HepG2 (cell line): ENCODE data around the gene FARSB. TPM values are rescaled to one million over a fixed set of nuclear protein-coding genes. Genes with fewer than 3 reads are reported as not detected.

Experiments
- EP300 ChIP-seq, 3 experiments: sonication (generic) in 1 of 3; formaldehyde crosslinking in 1 of 3; IDR thresholded peaks; 2 replicates each; pipeline versions ENCODE4 v1.5.1 to v1.6.1; 2011 to 2020; ENCODE audit warnings: low read depth in 2 of 3, low read length in 2 of 3, borderline replicate concordance in 1 of 3, improper control_type of control experiment in 1 of 3, mild to moderate bottlenecking in 1 of 3, missing genetic modification reagents in 1 of 3, moderate library complexity in 1 of 3
- FOXA3 ChIP-seq: IDR thresholded peaks from 2 replicates; pipeline ENCODE4 v1.6.1; 2016; ENCODE audit warnings: missing genetic modification reagents, missing compliant biosample characterization
- KMT2B ChIP-seq: IDR thresholded peaks from 2 replicates; pipeline ENCODE4 v1.6.1; 2016; ENCODE audit warnings: missing genetic modification reagents, missing compliant biosample characterization
- MIER3 ChIP-seq: IDR thresholded peaks from 2 replicates; pipeline ENCODE4 v1.6.1; 2016; ENCODE audit warnings: missing compliant biosample characterization, borderline replicate concordance
- MLXIP ChIP-seq: sonication (generic); formaldehyde crosslinking; IDR thresholded peaks from 2 replicates; pipeline ENCODE4 v1.9.0; 2021; ENCODE audit warnings: missing genetic modification reagents, borderline replicate concordance
- NFIC ChIP-seq: IDR thresholded peaks from 2 replicates; pipeline ENCODE4 v1.6.1; 2012; ENCODE audit warnings: mild to moderate bottlenecking, low read length, inconsistent platforms
- PPARG ChIP-seq: conservative IDR thresholded peaks from 2 replicates; pipeline ENCODE4 v1.6.1; 2016; ENCODE audit warnings: missing biosample characterization, missing genetic modification reagents
- RFX5 ChIP-seq: IDR thresholded peaks from 2 replicates; pipeline ENCODE4 v1.6.1; 2011; ENCODE audit warnings: low read depth, low read length, improper control_type of control experiment
- SOX13 ChIP-seq, 3 experiments: fragments of 450-650 bp in 1 of 3; sonication (generic) in 1 of 3; formaldehyde crosslinking in 1 of 3; IDR thresholded peaks in 2 of 3; conservative IDR thresholded peaks in 1 of 3; 2 replicates each; pipeline versions ENCODE4 v1.5.0 to v1.6.1; 2016 to 2020; ENCODE audit warnings: antibody characterized with exemption in 1 of 3, mild to moderate bottlenecking in 1 of 3, missing compliant biosample characterization in 1 of 3, missing genetic modification reagents in 1 of 3, moderate library complexity in 1 of 3
- TEAD3 ChIP-seq: optimal IDR thresholded peaks from 2 replicates; pipeline ENCODE3; 2016; ENCODE audit warnings: borderline replicate concordance
- ZGPAT ChIP-seq: IDR thresholded peaks from 2 replicates; pipeline ENCODE4 v1.6.1; 2016; ENCODE audit warnings: mild to moderate bottlenecking
- ZNF546 ChIP-seq: sonication (generic); formaldehyde crosslinking; conservative IDR thresholded peaks from 2 replicates; pipeline ENCODE4 v1.8.1; 2023; ENCODE audit warnings: mild to moderate bottlenecking, missing genetic modification reagents
- ZNF652 ChIP-seq: IDR thresholded peaks from 2 replicates; pipeline ENCODE4 v1.6.1; 2016; ENCODE audit warnings: low read depth, borderline replicate concordance
- ZNF816 ChIP-seq: sonication (generic); formaldehyde crosslinking; IDR thresholded peaks from 2 replicates; pipeline ENCODE4 v1.8.0; 2022; ENCODE audit warnings: missing genetic modification reagents, mild to moderate bottlenecking, borderline replicate concordance
- polyA plus RNA-seq, 8 experiments: library from polyadenylated mRNA; depleted of rRNA in 3 of 8; stranded (reverse) in 7 of 8; unstranded in 1 of 8; fragments of >200 nt; fragmentation: Illumina TruSeq in 4 of 8; extraction: Trizol in 4 of 8; gene quantifications; 2 replicates each; pipeline versions ENCODE4 v1.2.1 to v1.2.3, GENCODE V29; 2011 to 2016; ENCODE audit warnings: low read depth in 4 of 8, missing spikeins in 1 of 8, mixed read lengths in 1 of 8; ENCODE audit not compliant: insufficient read depth in 1 of 8
- total RNA-seq, 5 experiments: library from RNA; depleted of rRNA; stranded (reverse); fragments of >200 nt; fragmentation: Illumina TruSeq; extraction: Trizol; gene quantifications; 2 replicates each; pipeline ENCODE4 v1.2.3, GENCODE V29; 2016; ENCODE audit warnings: low read depth in 1 of 5

FARSB gene
- total and polyA plus RNA-seq, 2 of the 13 experiments (the other 11 are each of a cell fraction or from before 2014, with no cell fraction given): 23.3 to 45.9 TPM

- no peak for TF ChIP-seq MLXIP (CRISPR knock-in tag)
- peak; percentile 18; the same call in 1 of the 2 replicates for TF ChIP-seq ZNF816 (CRISPR knock-in tag)
- TF ChIP-seq PPARG (CRISPR knock-in tag): 0 out of 2 replicates have a peak, but pooled peaks have one; percentile 10
- TF ChIP-seq TEAD3: peak; percentile 25
- TF ChIP-seq RFX5: no peak
- TF ChIP-seq SOX13 (IDR thresholded peaks at IDR 0.05): no peak
- TF ChIP-seq SOX13 (CRISPR knock-in tag; conservative IDR thresholded peaks at IDR 0.05 in 1 of 2, IDR thresholded peaks at IDR 0.05 in 1 of 2): peak in 1 of 2 experiments; percentile 32; a peak in 1 of 4 replicates
- peak; percentile 49 for TF ChIP-seq FOXA3
- no peak for TF ChIP-seq ZNF546 (CRISPR knock-in tag)
- TF ChIP-seq NFIC: no peak
- no peak for TF ChIP-seq KMT2B
- peak in 1 of 2 experiments; percentile 19; a peak in 1 of 4 replicates for TF ChIP-seq EP300 (IDR thresholded peaks at IDR 0.05; ENCODE audit: low read depth in 2 of 2, low read length in 2 of 2)
- no peak for TF ChIP-seq EP300 (CRISPR knock-in tag; IDR thresholded peaks at IDR 0.05; ENCODE audit: borderline replicate concordance)
- no peak for TF ChIP-seq MIER3 (CRISPR knock-in tag)
- no peak for TF ChIP-seq ZGPAT (CRISPR knock-in tag)
- TF ChIP-seq ZNF652 (CRISPR knock-in tag): peak; percentile 88
Observed at GRCh38 chr2:222594679-222595078, 61.2 kb downstream of the FARSB start (continued).
